ENCODE results near the gene LIPC. TPM values are rescaled to one million over a fixed set of nuclear protein-coding genes. Genes with fewer than 3 reads are reported as not detected.

LIPC gene
- total RNA-seq, 6 experiments from 2014 or later: 31.1 to 213 (median 86.1) TPM

GRCh38 chr15:58426501-58426900 is 5.3 kb upstream of the LIPC start:
- Histone ChIP-seq H3K36me3 (no peaks in the 10 kb centered on the region), H3K4me3 (no peak overlapping the region), H3K27me3 (no peaks in the 10 kb centered on the region), H3K9me3 (no peaks in the 10 kb centered on the region), H3K27ac (peak overlapping the region in 1 of 3 donors; percentile 93), H3K4me1 (peaks cover 0 to 76% (median 25%) of the 10 kb centered on the region in 4 donors)
- no peak for DNase-seq
- no peak for ATAC-seq
- TF ChIP-seq CTCF (IDR thresholded peaks at IDR 0.05) (no peak), POLR2A (IDR thresholded peaks at IDR 0.05) (no peak)
- WGBS (ENCODE audit: insufficient coverage, low coverage, low lambda C conversion rate, missing lambda C conversion rate): 93% methylated on average over 1 of the region's 1 CpG
- intact Hi-C loops (cut with DNase I): no loop called here

DNA sequence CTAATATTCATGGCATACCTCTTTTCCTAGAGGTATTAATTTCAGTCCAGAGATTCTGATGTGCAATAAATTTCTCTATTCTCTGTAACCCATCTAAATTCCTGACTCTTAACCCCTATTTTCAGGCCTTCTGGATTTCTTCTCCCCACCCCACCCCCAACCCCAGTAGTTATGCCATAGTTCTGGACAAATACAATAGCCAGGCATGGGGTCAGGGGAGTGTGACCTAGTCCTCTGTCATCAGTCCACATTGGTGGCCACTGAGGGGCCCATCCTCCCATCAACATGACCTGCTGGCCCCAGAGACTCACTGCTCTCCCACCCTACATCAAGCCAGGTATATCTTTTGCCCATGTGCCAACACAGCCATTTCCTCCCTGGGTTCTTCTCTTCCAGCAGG is 3.8 kb upstream of the LIPC start:
- H3K36me3 ChIP-seq: no peaks in the 10 kb centered on the region
- H3K27ac ChIP-seq: peak overlapping the region in 1 of 3 donors; percentile 93
- no peaks in the 10 kb centered on the region for H3K27me3 ChIP-seq
- intact Hi-C loops (cut with DNase I): no loop called here
- ATAC-seq: peak in 1 of 4 donors; percentile 11
- H3K4me3 ChIP-seq: no peak overlapping the region
- no peaks in the 10 kb centered on the region for H3K9me3 ChIP-seq
- DNase-seq: no peak
- H3K4me1 ChIP-seq: peaks cover 0 to 68% (median 24%) of the 10 kb centered on the region in 4 donors
- no peak for TF ChIP-seq CTCF (IDR thresholded peaks at IDR 0.05)
- no peak for TF ChIP-seq POLR2A (IDR thresholded peaks at IDR 0.05)

DNA sequence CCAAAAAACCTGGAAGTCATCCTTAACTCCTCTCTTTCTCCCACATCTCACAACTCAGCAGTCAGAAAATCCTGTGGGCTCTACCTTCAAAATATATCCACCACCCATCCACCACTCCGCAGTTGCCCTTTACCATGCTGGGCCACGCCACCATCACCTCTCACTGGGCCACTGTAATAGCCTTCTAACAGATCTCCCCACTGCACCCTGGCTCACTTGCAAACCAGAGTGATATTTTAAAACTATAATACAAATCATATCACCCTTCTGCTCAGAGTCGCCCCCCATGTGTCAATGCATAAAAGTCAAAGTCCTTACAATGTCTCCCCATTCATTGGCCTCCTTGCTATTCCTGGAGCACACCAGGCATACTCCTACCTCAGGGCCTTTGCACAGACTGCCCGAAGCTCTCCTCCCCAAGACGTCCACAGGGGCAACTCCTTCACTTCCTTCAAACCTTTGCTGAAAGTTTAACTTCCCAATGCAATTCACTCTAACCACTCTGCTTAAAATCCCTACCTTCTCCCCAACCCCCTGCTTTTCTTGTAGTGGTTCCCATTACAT is 1.5 kb upstream of the LIPC start:
- intact Hi-C loops (cut with DNase I): no loop called here
- no peaks in the 10 kb centered on the region for H3K27me3 ChIP-seq
- H3K4me3 ChIP-seq: peak overlapping the region in 2 of 3 donors; percentile 46 to 56

DNA sequence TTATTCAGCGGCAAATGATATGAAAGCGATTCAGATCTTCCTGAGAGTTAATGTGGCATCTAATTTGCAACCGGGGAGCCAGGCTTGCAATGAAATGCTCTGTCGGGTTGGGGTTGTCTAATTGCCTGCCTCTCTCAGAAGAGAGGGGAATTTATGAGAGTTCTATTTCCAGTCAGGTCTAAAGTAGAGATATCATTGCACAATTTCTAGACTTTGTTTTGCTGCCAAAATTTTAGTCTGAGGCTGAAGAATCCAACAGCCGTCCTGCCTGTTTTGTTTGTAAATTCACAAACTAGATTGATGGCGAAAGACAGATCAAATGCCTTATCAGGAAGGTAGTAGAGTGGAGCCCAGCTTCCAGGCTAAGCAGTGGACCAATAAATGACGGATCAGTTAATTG is 610 bp downstream of the LIPC start:
- DNase-seq: no peak
- intact Hi-C loops (cut with DNase I): no loop called here
- 29% methylated on average over 7 of the region's 7 CpGs for WGBS (ENCODE audit: insufficient coverage, low coverage, low lambda C conversion rate, missing lambda C conversion rate)

More for the DNA sequence above, 1.5 kb upstream of the LIPC start:
- H3K27ac ChIP-seq: peak overlapping the region; percentile 76 to 93 (median 77)
- no peak for ATAC-seq
- H3K9me3 ChIP-seq: no peaks in the 10 kb centered on the region
- 83% methylated on average over 5 of the region's 5 CpGs for WGBS (ENCODE audit: insufficient coverage, low coverage, low lambda C conversion rate, missing lambda C conversion rate)
- TF ChIP-seq CTCF (IDR thresholded peaks at IDR 0.05) (no peak), POLR2A (IDR thresholded peaks at IDR 0.05) (no peak)
- peaks cover 0 to 62% (median 14%) of the 10 kb centered on the region in 4 donors for H3K4me1 ChIP-seq
- no peak for DNase-seq
- H3K36me3 ChIP-seq: no peaks in the 10 kb centered on the region

More for the DNA sequence above, 610 bp downstream of the LIPC start:
- Histone ChIP-seq H3K4me3 (peak overlapping the region; percentile 10 to 56 (median 46)), H3K36me3 (no peaks in the 10 kb centered on the region), H3K27me3 (no peaks in the 10 kb centered on the region), H3K27ac (peak overlapping the region; percentile 76 to 93 (median 77)), H3K9me3 (no peaks in the 10 kb centered on the region), H3K4me1 (peaks cover 0 to 48% (median 7%) of the 10 kb centered on the region in 4 donors)
- peak; percentile 82 for TF ChIP-seq POLR2A (IDR thresholded peaks at IDR 0.05)
- TF ChIP-seq CTCF (IDR thresholded peaks at IDR 0.05): no peak
- peak; percentile 55 to 71 (median 60) for ATAC-seq
